HUES64 (cell line): ENCODE measurements around the gene IGSF10. TPM values are rescaled to one million over a fixed set of nuclear protein-coding genes. Genes with fewer than 3 reads are reported as not detected.
"Not testable (repeated sequence)": the region's sequence is repeated elsewhere in the genome, so short reads cannot be mapped to it uniquely, and the experiment has no call there.

Experiments used
- H3K27ac ChIP-seq: 2 replicates; pipeline ENCODE4 v1.7.0; 2013; ENCODE audit warnings: low read depth, low read length, inconsistent platforms
- H3K27me3 ChIP-seq: 2 replicates; pipeline ENCODE4 v1.6.1; 2013; ENCODE audit warnings: mild to moderate bottlenecking, low read length; ENCODE audit not compliant: insufficient read depth
- H3K36me3 ChIP-seq: 2 replicates; pipeline ENCODE4 v1.6.1; 2013; ENCODE audit warnings: mild to moderate bottlenecking, low read length; ENCODE audit not compliant: insufficient read depth
- H3K4me1 ChIP-seq: 2 replicates; pipeline ENCODE4 v1.6.1; 2013; ENCODE audit warnings: mild to moderate bottlenecking, low read length, moderate library complexity; ENCODE audit not compliant: insufficient read depth
- H3K4me3 ChIP-seq: 2 replicates; pipeline ENCODE4 v1.5.1; 2013; ENCODE audit warnings: mild to moderate bottlenecking, low read length, moderate library complexity
- H3K9ac ChIP-seq: 2 replicates; pipeline ENCODE4 v1.6.1; 2013; ENCODE audit warnings: mild to moderate bottlenecking, low read depth, low read length
- H3K9me3 ChIP-seq: 2 replicates; pipeline ENCODE4 v1.6.1; 2013; ENCODE audit warnings: low read depth, low read length; ENCODE audit not compliant: insufficient read depth
- WGBS: fragments of 150-250, 120-280 bp; methylation state at CpG from one replicate; pipeline ENCODE4 v1.1.7; 2013; ENCODE audit warnings: missing lambda C conversion rate; 5-methylcytosine and 5-hydroxymethylcytosine counted together
- polyA plus RNA-seq, 2 experiments: library from polyadenylated mRNA; stranded (reverse); fragments of 50-300 nt; gene quantifications; one replicate each; pipeline ENCODE4 v1.2.3, GENCODE V29; 2013

IGSF10 gene
- polyA plus RNA-seq (2013, experiment 1 of 2), result 0.45 TPM
- polyA plus RNA-seq (2013, experiment 2 of 2), result 0.57 TPM

- no peak within 1 kb of the TSS for H3K27ac ChIP-seq
- H3K27me3 ChIP-seq, result peaks cover 28% of the 10 kb centered on the region; the same call in 1 of the 2 replicates
- WGBS, result 10% methylated on average over 39 of the region's 40 CpGs
- H3K9me3 ChIP-seq, result no peaks in the 10 kb centered on the region
- peaks cover 3% of the 10 kb centered on the region; the same call in 1 of the 2 replicates for H3K4me1 ChIP-seq
- no peaks in the 10 kb centered on the region for H3K36me3 ChIP-seq
- H3K9ac ChIP-seq, result no peak within 1 kb of the TSS
- peak within 1 kb of the TSS; percentile 59 for H3K4me3 ChIP-seq
Observed at GRCh38 chr3:151460774-151461450, at the start of gene IGSF10. Gene IGSF10, minus strand, starts transcription at chr3:151461061. Its CDS starts 2,352 bp downstream, at chr3:151458709.

DNA sequence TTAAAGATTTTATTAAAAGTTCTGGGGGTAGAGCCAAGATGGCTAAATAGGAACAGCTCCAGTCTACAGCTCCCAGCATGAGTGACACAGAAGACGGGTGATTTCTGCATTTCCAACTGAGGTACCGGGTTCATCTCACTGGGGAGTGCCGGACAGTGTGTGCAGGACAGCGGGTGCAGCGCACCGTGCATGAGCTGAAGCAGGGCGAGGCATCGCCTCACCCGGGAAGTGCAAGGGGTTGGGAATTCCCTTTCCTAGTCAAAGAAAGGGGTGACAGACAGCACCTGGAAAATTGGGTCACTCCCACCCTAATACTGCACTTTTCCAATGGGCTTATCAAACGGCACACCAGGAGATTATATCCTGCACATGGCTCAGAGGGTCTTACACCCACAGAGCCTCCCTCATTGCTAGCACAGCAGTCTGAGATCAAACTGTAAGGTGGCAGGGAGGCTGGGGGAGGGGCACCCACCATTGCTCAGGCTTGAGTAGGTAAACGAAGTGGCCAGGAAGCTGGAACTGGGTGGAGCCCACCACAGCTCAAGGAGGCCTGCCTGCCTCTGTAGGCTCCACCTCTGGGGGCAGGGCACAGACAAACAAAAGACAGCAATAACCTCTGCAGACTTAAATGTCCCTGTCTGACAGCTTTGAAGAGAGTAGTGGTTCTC, 48.7 kb upstream of the IGSF10 start:
- 94% methylated on average over 11 of the region's 11 CpGs for WGBS
- H3K9me3 ChIP-seq, H3K4me1 ChIP-seq, H3K27me3 ChIP-seq, H3K4me3 ChIP-seq, H3K27ac ChIP-seq, H3K9ac ChIP-seq, H3K36me3 ChIP-seq: not testable (repeated sequence)

- Histone ChIP-seq H3K9me3 (peaks cover 4% of the 10 kb centered on the region; the same call in 1 of the 2 replicates), H3K4me3 (no peak overlapping the region), H3K27ac (no peak overlapping the region), H3K36me3 (no peaks in the 10 kb centered on the region), H3K4me1 (peaks cover 15% of the 10 kb centered on the region), H3K27me3 (no peaks in the 10 kb centered on the region), H3K9ac (no peak overlapping the region)
- 90% methylated on average over 2 of the region's 2 CpGs for WGBS
Observed at GRCh38 chr3:151504606-151505005, 43.7 kb upstream of the IGSF10 start.

GRCh38 chr3:151503074-151503473, 42.2 kb upstream of the IGSF10 start:
- WGBS, result no CpG with 5 or more reads among the region's 1 CpG
- H3K9me3 ChIP-seq, result no peaks in the 10 kb centered on the region
- peaks cover 15% of the 10 kb centered on the region for H3K4me1 ChIP-seq
- no peak overlapping the region for H3K27ac ChIP-seq
- H3K9ac ChIP-seq, result no peak overlapping the region
- no peaks in the 10 kb centered on the region for H3K27me3 ChIP-seq
- H3K4me3 ChIP-seq, result no peak overlapping the region
- no peaks in the 10 kb centered on the region for H3K36me3 ChIP-seq

DNA sequence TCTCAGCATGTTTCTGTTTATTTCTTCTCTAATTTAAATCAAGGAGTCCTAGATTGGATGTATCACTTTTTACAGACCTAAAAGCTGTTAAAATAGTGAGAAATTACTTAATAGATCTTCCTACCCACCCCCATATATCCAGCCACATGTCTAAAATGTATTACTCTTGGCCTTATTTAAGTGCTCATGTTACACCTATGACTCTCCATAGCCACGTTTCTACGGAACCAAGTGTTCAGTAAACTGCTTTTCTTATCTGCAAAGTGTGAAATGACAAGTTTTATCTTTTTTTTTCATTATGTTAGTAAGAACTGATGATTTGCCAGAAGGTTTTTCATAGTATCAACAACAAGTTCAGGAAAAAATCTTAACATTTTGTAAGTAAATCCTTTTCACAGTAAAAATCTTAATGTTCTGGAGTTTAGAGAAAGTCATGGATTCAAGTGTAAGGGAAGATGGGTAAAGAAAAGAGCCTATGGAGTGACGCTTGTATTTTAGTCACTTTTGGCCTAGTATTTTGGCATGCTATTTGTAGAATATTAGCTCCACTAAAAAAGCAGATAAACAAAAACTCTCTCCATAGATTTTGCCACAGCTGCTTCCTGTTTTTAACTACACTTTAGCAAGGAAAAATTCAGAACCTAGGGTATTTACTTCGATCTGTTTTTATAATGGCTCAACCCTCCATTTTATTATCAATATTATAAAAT, 41.2 kb upstream of the IGSF10 start:
- Histone ChIP-seq H3K27me3 (no peaks in the 10 kb centered on the region), H3K4me3 (no peak overlapping the region), H3K27ac (no peak overlapping the region), H3K36me3 (no peaks in the 10 kb centered on the region), H3K4me1 (peaks cover 15% of the 10 kb centered on the region), H3K9me3 (no peaks in the 10 kb centered on the region), H3K9ac (no peak overlapping the region)
- WGBS, result 77% methylated on average over 4 of the region's 4 CpGs

- H3K4me1 ChIP-seq, result peaks cover 15% of the 10 kb centered on the region
- no peak overlapping the region for H3K4me3 ChIP-seq
- H3K9me3 ChIP-seq, result no peaks in the 10 kb centered on the region
- H3K27me3 ChIP-seq, result no peaks in the 10 kb centered on the region
- no peak overlapping the region for H3K9ac ChIP-seq
- WGBS, result 83% methylated on average over 4 of the region's 5 CpGs
- H3K36me3 ChIP-seq, result no peaks in the 10 kb centered on the region
- no peak overlapping the region for H3K27ac ChIP-seq
Observed at GRCh38 chr3:151501171-151501922, 40.5 kb upstream of the IGSF10 start.

DNA sequence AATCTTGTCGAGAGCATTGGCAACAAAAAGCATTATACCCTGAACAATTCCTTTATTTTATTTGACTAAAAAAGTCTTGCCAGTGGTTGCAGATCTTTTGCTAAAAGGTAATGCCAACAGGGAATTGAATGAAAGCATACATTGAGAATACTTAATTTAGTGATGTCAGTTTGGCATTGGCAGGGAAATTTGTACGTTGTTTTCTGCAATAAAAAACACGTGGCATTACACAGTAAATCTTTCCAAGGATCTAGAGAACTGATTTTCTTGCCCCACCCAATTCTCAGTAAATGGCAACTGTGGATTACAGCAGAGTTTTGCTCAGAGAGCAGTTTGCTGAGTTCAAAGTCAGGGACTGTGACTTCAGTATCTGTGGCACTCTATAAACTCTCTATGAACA, 38.3 kb upstream of the IGSF10 start:
- Histone ChIP-seq H3K27me3 (no peaks in the 10 kb centered on the region), H3K9ac (no peak overlapping the region), H3K27ac (no peak overlapping the region), H3K9me3 (no peaks in the 10 kb centered on the region), H3K4me3 (no peak overlapping the region), H3K4me1 (peaks cover 15% of the 10 kb centered on the region), H3K36me3 (no peaks in the 10 kb centered on the region)
- 74% methylated on average over 3 of the region's 3 CpGs for WGBS

GRCh38 chr3:151491525-151491924, 30.7 kb upstream of the IGSF10 start:
- Histone ChIP-seq H3K27me3 (no peaks in the 10 kb centered on the region), H3K27ac (no peak overlapping the region), H3K4me1 (no peaks in the 10 kb centered on the region), H3K9ac (no peak overlapping the region), H3K36me3 (no peaks in the 10 kb centered on the region), H3K9me3 (no peaks in the 10 kb centered on the region), H3K4me3 (no peak overlapping the region)
- 96% methylated on average over 1 of the region's 2 CpGs for WGBS

GRCh38 chr3:151487833-151488232, 27.0 kb upstream of the IGSF10 start:
- not testable (repeated sequence) for H3K36me3 ChIP-seq, H3K27ac ChIP-seq, H3K4me1 ChIP-seq, H3K9me3 ChIP-seq, H3K27me3 ChIP-seq, H3K9ac ChIP-seq, H3K4me3 ChIP-seq

DNA sequence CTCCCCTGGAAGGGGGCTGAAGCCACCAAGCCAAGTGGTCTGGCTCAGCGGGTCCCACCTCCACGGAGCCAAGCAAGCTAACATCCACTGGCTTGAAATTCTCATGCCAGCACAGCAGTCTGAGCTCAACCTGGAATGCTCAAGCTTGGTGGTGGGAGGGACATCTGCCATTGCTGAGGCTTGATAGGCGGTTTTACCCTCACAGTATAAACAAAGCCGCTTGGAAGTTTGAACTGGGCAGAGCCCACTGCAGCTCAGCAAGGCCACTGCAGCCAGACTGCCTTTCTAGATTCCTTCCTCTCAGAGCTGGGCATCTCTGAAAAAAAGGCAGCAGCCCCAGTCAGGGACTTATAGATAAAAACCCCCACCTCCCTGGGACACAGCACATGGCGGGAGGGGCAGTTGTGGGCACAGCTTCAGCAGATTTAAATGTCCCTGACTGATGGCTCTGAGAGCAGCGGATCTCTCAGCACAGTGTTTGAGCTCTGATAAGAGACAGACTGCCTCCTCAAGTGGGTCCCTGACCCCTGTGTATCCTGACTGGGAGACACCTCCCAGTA, 23.2 kb upstream of the IGSF10 start:
- H3K9ac ChIP-seq, result no peak overlapping the region
- H3K27ac ChIP-seq, result no peak overlapping the region
- peaks cover 2% of the 10 kb centered on the region for H3K4me1 ChIP-seq
- H3K27me3 ChIP-seq, result no peaks in the 10 kb centered on the region
- no peaks in the 10 kb centered on the region for H3K36me3 ChIP-seq
- no peaks in the 10 kb centered on the region for H3K9me3 ChIP-seq
- H3K4me3 ChIP-seq, result no peak overlapping the region
- WGBS, result 87% methylated on average over 6 of the region's 6 CpGs
